Left renal pelvis (tissue), 4 donors: Measurements from ENCODE around the gene IGSF11. TPM values are rescaled to one million over a fixed set of nuclear protein-coding genes. Genes with fewer than 3 reads are reported as not detected.
"Not testable (repeated sequence)": the region's sequence is repeated elsewhere in the genome, so short reads cannot be mapped to it uniquely, and the experiment has no call there.

Experiments
- DNase-seq, 4 donors: peaks; one replicate each; pipeline ENCODE4 v3.0.0-alpha.2; 2013; ENCODE audit warnings: low read depth in 4 of 4, low spot score in 3 of 4
- polyA plus RNA-seq, 4 donors: library from polyadenylated mRNA; unstranded; fragments of 120-200 nt; gene quantifications; one replicate each; pipeline ENCODE4 v1.2.1, GENCODE V29; 2013; ENCODE audit not compliant: insufficient read length in 4 of 4

IGSF11 gene
- polyA plus RNA-seq, 4 donors, result 1.9 to 6.4 (median 4.5) TPM

- no peak for DNase-seq
These were observed 43.7 kb downstream of the IGSF11 start for GRCh38 chr3:118990823-118991560.

DNA sequence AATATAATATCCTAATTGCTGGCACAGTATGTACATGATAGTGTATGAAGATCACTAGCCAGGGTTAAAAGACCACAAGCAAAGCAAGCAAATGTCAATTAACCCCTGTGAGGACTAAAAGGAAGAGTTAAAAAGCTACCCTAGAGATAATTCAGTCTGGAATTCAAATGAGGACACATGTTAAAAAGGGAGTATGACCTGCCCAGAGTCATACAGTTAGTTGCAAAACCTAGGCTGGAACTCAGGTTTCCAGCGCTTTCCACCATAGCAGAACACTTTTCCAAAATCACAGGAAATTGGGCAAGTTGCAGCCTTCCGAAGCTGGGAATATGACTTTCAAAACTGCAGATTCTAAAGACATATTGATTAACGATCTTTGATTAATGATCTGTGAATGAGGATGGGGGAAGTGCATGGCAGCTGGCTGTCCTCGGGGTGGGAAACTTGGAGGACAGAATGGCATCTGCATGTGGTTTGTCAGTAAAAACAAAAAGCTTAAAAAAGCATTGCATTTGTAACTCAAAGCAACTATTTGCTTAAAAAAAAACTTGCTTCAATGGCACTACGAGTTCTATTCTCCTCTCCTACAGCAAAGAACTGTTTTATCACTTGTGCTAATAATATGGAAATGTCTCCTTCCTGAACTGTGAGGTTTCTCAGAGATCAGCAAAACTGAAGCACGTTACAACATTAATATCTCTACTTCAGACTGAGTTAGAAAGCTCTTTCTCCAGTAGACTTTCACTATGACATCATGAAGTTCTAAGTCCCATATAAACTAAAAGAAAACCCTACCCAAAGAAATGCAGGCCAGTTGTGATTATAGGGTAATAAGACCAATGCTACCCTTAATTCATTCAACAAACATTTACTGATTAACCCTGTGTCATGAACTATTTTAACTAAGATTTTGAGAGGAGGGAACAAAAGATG is 46.2 kb downstream of the IGSF11 start:
- no peak for DNase-seq

GRCh38 chr3:118987477-118987876 is 47.2 kb downstream of the IGSF11 start:
- DNase-seq, result no peak

- DNase-seq, result no peak
These were observed 47.9 kb downstream of the IGSF11 start for GRCh38 chr3:118986734-118987133.

DNA sequence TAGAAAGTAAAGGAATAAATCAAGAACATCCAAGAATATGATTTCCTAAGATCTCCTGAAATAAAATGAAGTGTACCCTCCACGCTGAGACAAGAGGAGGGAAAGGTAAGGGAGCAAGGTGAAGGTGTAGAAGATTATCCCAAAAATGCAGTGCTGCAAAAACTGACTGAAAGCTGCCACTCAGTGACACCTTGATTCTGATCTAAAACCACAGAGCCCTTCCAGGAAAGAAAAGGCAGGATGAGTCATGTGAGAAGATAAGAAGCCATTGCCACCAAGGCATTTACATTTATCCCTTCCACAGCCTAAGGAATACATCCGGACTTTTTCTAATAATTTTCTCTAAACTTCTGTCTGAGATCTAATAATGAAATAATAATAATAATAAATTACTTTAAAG is 49.9 kb downstream of the IGSF11 start:
- DNase-seq, result no peak

GRCh38 chr3:118981494-118982134 is 53.0 kb downstream of the IGSF11 start:
- no peak for DNase-seq

- DNase-seq, result no peak
These were observed 53.8 kb downstream of the IGSF11 start for GRCh38 chr3:118980832-118981231.

DNA sequence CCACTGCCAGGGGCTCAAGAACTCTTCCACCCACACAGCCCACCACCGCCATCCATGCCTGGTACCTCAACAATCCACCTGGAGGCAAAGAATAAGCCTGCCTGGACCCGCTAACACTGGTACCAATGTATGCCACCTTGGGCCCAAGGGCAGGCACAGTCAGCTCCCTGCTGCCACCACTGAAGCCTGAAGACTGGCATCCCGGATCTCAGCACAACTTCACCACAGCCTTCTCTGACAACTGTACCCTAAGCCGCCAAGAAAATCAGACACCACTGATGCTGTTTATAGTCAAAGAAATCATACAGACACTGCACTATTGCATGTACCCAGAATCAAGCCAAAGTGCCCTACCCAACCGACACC is 56.3 kb downstream of the IGSF11 start:
- DNase-seq, result no peak

- no peak for DNase-seq
These were observed 56.8 kb downstream of the IGSF11 start for GRCh38 chr3:118977671-118978392.

DNA sequence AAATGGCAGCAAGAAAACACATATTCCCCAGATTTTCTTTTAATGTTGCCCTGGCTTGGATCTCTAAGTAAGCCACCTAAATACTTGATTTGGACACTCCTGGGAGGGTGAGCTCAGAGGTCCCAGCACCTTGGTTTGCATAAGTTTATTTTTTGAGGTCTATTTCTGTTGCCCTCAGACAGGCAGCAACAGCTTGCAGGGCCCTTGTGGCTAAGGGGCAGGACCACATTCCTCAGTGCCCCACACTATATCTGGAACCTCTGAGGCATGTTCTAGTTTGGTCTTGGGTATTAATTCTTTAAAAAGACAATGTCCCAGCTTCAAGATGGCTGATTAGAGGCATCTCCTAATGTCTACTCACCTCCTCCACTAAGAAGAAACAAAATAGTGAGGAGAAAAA is 57.5 kb downstream of the IGSF11 start:
- DNase-seq, result no peak

GRCh38 chr3:118975476-118975875 is 59.2 kb downstream of the IGSF11 start:
- not testable (repeated sequence) for DNase-seq

DNA sequence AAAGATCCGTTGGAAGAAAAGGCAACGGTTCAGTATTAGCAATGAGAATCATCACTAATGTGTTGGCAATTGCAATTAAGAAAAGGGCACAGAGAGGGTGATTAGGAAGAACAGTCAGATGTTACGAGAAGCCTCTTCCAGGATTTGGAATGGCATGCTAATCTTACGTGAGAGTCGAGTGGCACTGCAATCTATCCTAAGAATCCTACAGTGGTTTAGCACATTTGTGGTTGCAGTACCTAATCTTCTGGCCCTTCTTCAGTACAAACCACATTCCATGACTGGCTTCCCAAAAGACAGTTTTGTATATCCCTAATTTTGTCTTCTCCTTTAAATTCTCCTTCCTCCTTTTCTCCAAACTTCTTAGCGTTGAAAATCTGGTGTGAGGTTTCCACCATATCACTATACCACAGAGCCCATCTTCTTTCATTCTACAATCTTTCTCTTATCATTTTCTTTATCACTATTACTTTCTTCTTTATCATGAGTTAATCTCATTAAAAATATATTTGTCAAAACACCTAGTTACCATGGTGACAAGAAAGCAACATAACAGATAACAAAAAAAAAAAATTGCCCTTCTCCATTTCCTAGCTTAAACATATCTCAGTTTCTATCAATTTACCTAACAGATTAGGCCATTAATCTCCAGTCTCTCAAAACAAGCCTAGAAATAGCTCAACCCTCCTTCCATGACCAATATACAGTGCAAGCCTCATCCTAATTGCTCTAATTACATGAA is 60.1 kb downstream of the IGSF11 start:
- DNase-seq, result no peak

DNA sequence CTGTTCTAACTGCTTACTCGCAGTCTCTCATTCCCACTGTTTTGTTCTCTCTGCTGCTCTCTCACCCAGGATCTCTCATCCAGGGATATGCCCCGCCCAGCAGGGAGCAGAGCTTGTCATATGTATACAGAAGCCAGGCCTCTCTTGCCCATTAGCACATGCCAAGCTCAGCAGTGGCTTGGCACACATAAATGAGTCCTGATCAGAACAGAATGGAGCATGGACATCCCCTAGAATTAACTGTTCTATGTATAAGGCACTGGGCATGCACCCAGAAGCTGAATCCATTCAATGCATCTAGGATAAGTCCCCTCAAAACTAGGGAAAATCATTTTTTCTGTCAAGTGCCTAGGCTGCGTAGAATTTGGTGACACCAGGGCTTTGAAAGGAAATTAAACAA is 61.6 kb downstream of the IGSF11 start:
- DNase-seq, result no peak

DNA sequence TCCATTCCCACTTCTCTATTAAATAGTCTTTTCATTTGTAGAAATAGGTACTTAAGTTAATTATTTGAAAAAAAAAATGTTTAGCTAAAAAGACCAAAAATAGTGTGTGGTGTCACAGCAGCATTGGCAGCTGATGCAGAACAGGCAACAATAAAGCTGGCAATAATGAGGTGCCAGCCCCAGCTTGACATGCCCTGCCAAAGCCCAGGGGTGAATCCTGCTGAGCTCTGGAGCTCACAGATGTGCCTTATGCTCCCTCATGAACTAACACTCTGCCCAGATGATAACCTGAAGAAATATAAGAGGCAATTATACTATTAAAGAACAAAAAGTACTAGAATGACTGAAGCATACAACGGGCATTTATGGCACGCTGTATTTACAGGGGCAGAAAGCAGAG is 63.8 kb downstream of the IGSF11 start:
- no peak for DNase-seq

DNA sequence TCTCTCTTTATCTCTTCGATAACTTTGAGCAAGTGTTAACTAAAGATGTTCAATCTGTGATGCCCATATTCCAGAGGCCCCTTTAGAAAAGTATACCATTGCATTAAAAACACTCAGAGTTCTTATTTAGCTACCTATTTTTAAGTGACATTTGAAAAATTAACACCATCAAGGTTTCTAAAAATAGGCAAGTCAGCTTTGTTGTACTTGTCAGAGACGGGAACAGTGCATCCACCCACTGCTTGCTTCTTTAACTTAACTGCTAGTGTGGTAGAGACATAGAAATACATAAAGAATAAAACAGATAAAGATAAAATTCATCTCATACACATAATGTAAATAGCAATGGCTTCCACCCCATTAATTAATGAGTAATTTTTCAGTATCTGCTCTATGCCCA is 66.0 kb downstream of the IGSF11 start:
- DNase-seq, result no peak

DNA sequence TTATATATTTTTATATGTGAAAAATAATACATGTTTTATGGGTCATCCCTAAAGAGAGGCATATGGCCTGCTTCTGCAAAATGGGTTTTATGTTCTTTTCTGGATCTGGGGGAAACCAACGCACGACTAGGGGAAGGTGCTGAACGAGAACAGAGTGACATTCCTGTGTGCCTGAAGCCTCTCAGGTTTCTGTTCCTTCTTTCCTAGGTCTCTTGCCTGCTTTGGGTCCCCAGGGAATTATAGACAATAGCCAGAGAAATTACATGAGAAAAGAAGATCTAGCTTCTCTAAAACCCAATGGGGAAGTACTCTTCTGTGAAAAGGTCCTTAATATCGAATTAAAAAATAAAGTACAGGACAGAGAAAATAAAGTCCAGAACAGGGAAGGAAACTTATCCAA is 66.5 kb downstream of the IGSF11 start:
- no peak for DNase-seq

GRCh38 chr3:118966700-118967099 is 67.9 kb downstream of the IGSF11 start:
- no peak for DNase-seq

DNA sequence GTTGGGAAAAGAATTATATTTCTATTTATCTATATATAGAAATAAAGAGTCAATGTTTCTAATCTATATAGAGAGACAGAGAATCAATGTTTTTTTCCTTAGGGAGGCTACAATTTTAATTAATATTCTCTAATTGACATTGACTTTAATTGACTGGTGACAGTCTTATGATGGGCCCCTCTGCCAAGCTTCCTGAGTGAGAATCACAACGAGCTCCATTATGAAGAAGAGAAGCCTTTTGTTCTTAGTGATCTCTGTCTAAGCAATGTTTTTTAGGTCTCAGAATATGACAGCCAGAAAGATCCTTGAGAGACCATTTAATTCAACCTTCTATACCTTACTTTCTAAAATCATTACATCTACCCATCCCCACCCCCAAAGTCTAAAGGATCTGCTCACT is 70.9 kb downstream of the IGSF11 start:
- DNase-seq, result no peak

GRCh38 chr3:118960876-118961450 is 73.7 kb downstream of the IGSF11 start:
- DNase-seq, result no peak
